Right ventricle myocardium inferior (tissue), 1 donor: ENCODE data around the gene BDKRB2. TPM values are rescaled to one million over a fixed set of nuclear protein-coding genes. Genes with fewer than 3 reads are reported as not detected.

ENCODE experiments used
- ATAC-seq: fragments of 200-7000 bp; cut with Tn5 transposase; one replicate; pipeline ENCODE4 v1.9.1; 2020; ENCODE audit warnings: mild to moderate bottlenecking, moderate library complexity
- DNase-seq: peaks from one replicate; pipeline ENCODE4 v3.0.0; 2021; ENCODE audit errors: missing footprints
- intact Hi-C: fragments of 100-400 bp; cut with DNase I; formaldehyde crosslinking; loops from one replicate; pipeline ENCODE4 v1.11.0; 2022
- total RNA-seq: library from RNA; stranded (reverse); fragmentation: NEBNext Ultra II Directional; extraction: Animal tissue kit (Norgen Biotek cat#: 25700); gene quantifications from one replicate; pipeline ENCODE4 v1.2.1, GENCODE V29; 2021
- donor health status: DM: no; HTN: yes; CAD: no; lungs with severe emphysema.

BDKRB2 gene
- total RNA-seq, 1 donor from 2014 or later: 0.76 TPM

DNA sequence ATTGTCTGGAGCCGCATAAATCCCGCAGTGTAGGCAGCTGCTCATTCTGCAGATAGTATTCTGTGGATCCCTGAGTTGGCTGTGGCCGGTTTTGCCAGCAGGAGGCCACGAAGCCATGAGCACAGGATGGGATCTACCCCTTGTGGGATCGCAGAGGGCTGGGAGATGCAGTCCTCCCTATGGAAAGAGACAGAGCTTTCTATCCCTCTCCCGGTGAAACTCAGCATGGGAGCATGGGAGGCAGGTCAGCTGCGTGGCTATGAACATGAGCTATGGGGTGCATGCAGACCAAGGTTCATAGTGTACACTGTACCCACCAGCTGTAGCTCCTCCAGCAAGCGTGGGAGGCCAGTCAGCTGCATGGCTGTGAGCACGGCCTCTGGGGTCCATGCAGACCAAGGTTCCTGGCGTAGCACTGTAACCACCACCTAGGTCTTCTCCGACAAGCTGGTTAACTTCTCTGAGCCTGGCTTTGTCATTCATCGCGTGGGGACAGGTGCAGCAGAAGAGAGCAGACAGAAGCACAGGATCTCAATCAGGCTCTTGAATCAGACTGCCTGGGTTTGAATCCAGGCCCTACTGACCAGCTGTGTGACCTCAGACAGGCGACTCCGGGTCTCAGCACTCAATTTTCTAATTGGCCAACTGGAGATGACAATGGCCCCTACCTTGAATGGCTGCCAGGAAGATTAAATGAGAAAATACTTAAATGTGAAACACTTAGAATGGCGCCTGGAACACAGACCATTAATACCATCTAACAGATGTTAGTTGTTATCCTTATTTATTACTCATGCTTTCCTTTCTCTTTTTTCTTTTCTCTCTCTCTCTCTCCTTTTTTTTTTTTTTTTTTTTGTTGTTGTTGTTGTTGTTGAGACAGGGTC is 57.4 kb downstream of the BDKRB2 start:
- intact Hi-C loops: no loop called here
- ATAC-seq: no peak
- DNase-seq: no peak

- intact Hi-C loops: no loop called here
- DNase-seq: no peak
- ATAC-seq: no peak
Observed at GRCh38 chr14:96263347-96264199, 58.9 kb downstream of the BDKRB2 start.

- intact Hi-C loops: no loop called here
- no peak for DNase-seq
- ATAC-seq: no peak
Observed at GRCh38 chr14:96264200-96264553, 59.5 kb downstream of the BDKRB2 start.

- DNase-seq: no peak
Observed at GRCh38 chr14:96264853-96265252, 60.2 kb downstream of the BDKRB2 start.

DNA sequence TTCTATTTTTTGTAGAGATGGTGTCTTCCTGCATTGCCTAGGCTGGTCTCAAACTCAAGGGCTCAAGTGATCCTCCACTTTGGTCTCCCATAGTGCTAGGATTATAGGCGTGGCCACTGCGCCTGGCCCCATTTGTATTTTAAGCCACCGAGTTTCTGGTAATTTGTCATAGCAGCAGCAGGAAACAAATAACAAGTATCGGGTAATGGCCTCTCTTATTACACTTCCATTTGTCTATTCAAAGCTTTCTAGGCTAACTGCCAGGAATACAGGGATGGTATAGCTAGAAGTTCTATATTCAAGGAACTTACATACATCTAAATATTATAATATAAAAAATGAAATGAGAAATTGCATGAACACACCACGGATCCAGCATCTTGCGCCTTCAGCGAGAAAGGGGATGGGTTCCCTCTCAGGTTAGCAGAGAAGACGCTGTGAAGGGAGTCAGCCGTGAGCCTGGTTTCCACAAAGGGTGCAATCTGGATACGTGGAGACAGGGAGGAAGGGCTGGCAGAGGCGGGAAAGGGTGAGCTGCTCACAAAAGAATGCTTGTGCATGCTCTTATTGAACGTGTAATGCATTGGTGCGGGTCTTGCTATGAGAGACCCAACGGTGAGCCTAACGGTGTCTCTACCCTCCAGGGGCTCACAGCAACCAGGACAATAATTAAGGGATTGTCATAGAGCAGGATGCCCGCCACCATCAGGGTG is 60.9 kb downstream of the BDKRB2 start:
- intact Hi-C loops: no loop called here
- DNase-seq (no peak), ATAC-seq (no peak)

More at GRCh38 chr14:96264853-96265252, 60.2 kb downstream of the BDKRB2 start:
- ATAC-seq: no peak
- intact Hi-C loops: no loop called here

DNA sequence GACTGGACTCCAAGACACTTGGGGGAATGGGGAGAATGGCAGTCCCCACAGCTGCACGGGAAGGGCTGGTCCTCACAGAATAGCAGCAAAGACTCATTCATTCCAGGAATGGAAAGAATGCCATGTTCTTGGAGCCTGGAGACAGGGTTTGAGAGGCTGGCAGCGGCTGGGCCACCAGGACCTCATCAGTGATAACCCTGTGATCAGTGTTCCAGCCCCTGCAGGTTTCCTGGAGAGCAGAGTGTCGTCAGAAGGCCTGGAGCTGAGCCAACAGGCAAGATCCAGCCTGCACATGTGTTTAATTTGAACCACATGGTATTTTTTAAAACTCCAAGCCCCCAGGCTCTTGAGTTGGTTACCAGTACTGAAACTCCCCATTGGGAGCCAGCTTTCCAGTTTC is 62.7 kb downstream of the BDKRB2 start:
- intact Hi-C loops: no loop called here
- DNase-seq: no peak
- ATAC-seq: peak; percentile 22

GRCh38 chr14:96267916-96268315 is 63.3 kb downstream of the BDKRB2 start:
- intact Hi-C loops: no loop called here
- ATAC-seq (no peak), DNase-seq (no peak)

DNA sequence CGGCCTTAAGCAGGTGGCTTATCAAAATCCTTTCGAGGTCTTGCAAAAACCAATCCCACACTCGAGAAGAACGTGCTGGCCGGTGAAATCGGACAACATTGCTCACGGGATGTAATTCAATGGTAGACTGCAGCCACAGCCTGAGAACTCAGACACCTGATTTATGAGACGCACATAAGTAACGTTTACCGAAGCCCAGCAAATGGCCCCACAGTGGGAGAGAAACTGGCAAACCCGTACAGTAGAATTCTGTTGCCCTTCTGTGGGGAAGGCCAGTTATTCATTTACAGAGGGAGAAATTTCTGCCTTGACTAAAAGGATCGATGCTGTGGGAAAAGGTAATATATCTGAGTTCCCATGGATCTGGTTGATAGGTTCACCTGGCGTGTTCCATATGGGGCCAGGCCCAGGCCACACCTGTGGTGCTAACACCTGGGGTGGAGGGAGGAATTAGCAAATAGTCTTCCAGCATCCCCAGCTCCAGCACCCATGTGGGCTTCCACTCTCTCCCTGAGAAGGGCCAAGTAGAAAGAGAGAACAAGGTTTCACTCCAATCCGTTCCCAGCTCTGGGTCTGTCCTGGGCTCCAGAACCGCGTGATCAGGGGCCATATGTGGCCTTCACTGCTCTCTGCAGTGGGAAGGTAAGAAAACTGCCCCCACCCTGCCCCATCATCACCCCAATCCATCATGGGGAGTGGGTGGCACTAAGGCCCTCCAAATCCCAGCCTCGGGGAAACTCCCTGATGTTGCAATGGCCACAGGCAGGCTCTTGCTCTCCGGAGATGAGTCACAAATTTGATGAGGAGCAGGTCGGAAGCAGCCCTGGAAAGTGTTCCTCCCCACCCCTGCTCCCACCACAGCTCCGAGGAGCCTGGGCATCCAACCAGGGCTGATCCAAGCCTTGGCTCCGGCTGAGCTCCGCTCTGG is 64.1 kb downstream of the BDKRB2 start:
- DNase-seq: no peak
- ATAC-seq: peak; percentile 51
- intact Hi-C loops: no loop called here

DNA sequence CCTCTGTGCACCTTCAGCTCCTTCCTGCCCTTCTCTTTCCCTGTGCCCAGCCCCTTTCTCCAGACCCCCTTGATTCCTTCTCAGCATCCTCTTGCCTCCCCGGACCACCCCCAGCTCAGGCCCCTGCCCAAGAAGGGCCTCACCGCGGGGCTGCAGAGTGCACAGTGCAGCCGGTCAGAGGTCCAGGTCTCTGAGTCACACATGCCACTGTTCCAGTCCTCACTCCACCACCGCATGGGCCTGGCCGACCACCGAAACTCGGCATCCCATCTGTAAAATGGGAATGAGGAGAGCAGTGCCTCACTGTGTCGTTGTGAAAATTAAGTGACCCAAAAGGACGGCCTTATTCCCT is 64.7 kb downstream of the BDKRB2 start:
- intact Hi-C loops: no loop called here
- DNase-seq: no peak
- ATAC-seq: peak; percentile 24

GRCh38 chr14:96270565-96271420 is 66.2 kb downstream of the BDKRB2 start:
- ATAC-seq (peak; percentile 32), DNase-seq (no peak)
- intact Hi-C loops: no loop called here

GRCh38 chr14:96271421-96271762 is 66.8 kb downstream of the BDKRB2 start:
- no peak for ATAC-seq
- no peak for DNase-seq
- intact Hi-C loops: no loop called here

GRCh38 chr14:96272777-96273473 is 68.3 kb downstream of the BDKRB2 start:
- no peak for DNase-seq
- intact Hi-C loops: no loop called here
- no peak for ATAC-seq

DNA sequence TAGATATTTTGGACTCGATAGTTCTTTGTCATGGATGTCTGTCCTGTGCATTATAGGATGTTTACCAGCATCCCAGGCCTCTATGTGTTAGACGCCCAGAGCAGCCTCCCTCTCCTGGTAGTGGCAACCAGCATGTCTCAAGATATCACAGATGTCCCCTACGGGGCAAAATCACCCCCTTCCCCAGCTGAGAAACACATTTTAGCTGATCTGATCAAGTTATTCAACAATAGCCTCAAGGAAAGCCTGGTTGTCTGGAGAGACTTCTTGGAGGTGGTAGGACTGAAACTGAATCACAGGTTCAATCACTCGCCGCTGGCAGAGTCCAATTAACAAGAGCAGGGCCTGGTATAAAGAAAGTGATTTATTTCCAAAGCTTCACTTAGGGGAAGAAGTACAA is 69.0 kb downstream of the BDKRB2 start:
- ATAC-seq (no peak), DNase-seq (no peak)
- intact Hi-C loops: no loop called here

DNA sequence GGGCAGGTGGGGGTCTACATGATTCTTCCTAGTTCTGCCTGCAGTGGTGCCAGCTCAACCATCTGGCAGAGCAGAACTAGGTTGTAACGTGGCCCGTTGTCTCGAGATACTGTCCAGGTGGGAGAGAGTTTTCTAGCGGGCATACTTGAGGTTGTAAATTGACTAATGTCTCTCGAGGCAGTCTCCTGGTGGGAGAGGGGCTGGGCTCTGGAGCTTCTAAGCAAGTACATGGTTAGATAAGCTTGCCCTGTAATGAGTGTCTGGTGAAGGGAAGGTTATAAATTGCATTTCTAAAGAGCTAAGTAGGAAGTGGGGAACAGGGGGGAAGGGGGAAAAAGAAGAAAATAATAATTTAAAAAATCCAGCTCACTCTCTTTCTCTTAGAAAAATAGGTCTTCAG is 69.5 kb downstream of the BDKRB2 start:
- no peak for DNase-seq
- intact Hi-C loops: no loop called here
- no peak for ATAC-seq

GRCh38 chr14:96274543-96274942 is 69.9 kb downstream of the BDKRB2 start:
- no peak for DNase-seq
- intact Hi-C loops: no loop called here
- ATAC-seq: no peak

DNA sequence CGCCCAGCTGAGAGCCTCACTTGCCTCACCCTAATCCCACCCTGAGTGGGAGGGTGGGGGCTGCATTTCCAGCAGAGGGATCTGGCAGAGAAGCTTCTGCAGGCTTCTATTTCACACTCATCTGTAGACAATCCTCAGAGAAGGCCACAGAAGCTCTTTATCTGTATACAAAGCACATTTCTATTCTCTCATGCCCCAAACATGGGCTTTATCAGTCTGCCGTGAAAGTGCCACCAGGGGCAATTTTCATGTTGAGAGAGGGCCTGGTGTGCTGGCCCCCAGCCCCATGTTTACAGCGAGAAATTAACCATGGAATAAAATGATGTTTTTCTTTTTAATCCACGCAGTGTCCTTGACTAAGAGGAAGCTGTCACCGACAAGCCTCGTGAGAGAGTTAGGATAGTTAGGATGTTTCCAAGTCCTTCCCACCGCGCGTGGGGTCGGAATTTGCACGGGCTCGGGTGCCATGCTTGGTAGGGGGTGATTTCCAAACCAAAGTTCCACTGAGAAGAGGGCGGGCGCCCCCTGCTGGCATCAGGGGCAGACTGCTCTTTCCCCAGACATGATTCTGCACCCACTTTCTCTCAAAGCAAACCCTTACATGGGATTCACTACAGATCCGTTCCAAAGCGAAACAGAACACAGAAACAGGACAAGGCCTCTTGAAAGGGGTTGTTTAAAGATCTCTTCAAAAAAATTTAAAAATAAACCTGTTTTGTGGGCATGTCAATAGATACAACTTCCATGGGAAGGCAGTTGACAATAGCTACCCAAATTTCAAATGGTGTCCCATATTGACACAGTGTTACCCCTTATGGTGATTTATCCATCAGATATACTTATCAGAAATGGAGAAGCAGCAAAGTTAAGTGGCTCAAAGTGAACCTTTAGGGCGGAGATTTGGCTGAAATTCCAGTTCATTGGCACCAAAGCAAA is 70.8 kb downstream of the BDKRB2 start:
- ATAC-seq (peak; percentile 38), DNase-seq (peak; percentile 79)
- intact Hi-C loops: loop anchor here (1.0 to 5.0 kb wide), 3 partner anchors 175 to 713 kb away; no protein-coding TSS in a partner anchor
